ENCODE data around the gene NOS3. TPM values are rescaled to one million over a fixed set of nuclear protein-coding genes. Genes with fewer than 3 reads are reported as not detected.

NOS3 gene
- total and polyA plus RNA-seq, 3 experiments from 2014 or later: 5.2 to 10.6 (median 9.9) TPM

DNA sequence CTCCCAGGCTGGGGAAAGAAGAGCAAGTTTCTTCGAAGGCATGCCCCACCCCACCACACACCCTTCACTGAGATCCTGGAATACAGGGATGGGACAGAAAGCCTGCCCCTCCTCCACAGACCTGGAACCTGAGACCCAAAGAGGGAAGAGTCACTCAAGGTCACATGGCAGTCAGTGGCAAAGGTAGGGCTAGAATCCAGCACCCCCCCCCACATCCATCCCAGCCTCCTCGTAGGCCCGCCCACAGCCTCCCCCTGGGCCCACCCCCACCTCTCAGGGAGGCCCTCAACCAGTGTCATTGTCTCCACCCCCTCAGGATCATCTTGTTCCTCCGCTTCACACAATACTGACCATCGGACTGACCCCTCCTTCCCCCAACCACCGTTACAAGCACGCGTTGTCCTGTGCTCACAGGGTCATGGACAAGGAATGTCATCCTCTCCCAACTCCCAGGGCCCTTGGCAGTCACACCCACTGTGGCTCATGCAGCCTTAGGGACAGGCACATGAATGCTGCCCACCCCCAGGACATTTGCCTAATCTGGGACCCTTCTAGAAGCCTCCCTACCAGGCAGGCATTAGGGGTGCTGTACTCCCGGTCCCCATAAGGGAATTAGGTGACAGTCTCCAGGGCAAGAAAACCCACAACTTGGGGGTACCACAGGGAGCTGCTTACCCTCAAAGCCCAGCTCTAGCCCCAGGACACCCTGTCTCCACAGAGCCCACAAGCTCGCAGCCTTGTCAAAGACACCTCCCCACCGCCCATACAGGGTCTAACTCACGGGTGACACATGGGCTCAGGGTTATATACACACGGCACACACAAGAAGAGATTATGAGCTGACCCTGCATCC, 14.1 kb upstream of the NOS3 start:
- H3K36me3 ChIP-seq (ENCODE audit: insufficient read depth, low read length): no peaks in the 10 kb centered on the region
- peaks cover 36% of the 10 kb centered on the region for H3K27me3 ChIP-seq (ENCODE audit: insufficient read depth, low read length, poor library complexity, severe bottlenecking)
- CTCF ChIA-PET: interaction anchor here (1.4 to 2.4 kb wide), 3 partner anchors 9 to 147 kb away, joined by 3 to 8 read pairs (median 5); no protein-coding TSS in a partner anchor
- Mint-ChIP-seq H3K4me3 (peak overlapping the region; percentile 61 to 87 (median 76)), H3K4me1 (peaks cover 29 to 49% (median 35%) of the 10 kb centered on the region in 3 donors), H3K9me3 (peaks cover 0 to 3% (median 0%) of the 10 kb centered on the region in 5 donors), H3K36me3 (no peaks in the 10 kb centered on the region), H3K27ac (peak overlapping the region in 3 of 8 donors; percentile 55 to 78 (median 65)), H3K27me3 (peaks cover 38 to 41% of the 10 kb centered on the region in 2 donors)
- H3K27ac ChIP-seq (ENCODE audit: low read depth, low read length): peak overlapping the region; percentile 64
- H3K9me3 ChIP-seq (ENCODE audit: low read length): no peaks in the 10 kb centered on the region
- no peak for DNase-seq
- POLR2A ChIA-PET: no interaction called here
- H3K4me3 ChIP-seq (ENCODE audit: low read length): peak overlapping the region; percentile 32
- peaks cover 45% of the 10 kb centered on the region for H3K4me1 ChIP-seq (ENCODE audit: insufficient read depth, low read length)

DNA sequence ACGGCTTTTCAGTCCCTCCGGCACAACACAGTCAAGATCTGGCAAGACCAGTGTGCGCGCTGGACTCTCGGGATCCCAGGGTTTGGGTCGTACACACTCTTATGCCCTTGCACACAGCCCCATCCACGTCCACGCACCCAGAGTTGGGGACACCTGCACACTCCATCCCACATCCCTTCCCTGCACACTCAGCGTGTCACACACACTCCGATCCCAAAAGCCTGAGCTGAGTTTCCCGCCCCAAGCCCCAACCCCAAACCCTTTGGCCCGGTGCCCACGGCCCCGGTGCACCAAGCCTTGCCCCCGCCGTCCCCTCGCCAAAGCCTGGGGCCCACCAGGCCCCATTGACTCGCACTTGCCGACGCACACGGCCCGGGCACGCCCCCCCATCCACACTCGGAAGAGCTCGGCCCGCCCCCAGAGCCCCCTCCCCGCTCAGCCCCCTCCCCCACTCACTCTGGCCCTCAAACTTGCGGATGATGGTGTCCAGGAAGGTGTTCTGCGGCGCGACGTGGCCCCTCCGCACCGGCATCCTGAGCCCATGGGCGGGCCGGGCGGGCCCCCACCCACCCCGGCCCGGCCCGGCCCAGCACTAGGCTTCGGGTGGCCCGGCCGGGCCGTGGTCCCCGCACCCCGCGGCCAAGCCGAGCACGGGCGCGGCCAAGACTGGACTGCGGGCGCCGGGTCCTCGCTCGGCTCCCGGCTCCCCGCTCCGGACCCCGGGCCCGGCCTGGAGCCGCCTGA, 13.3 kb upstream of the NOS3 start:
- peaks cover 44% of the 10 kb centered on the region in 2 donors for H3K27me3 Mint-ChIP-seq
- H3K27me3 ChIP-seq (ENCODE audit: insufficient read depth, low read length, poor library complexity, severe bottlenecking): peaks cover 36% of the 10 kb centered on the region
- H3K27ac Mint-ChIP-seq: peak overlapping the region in 3 of 8 donors; percentile 23 to 78 (median 55)
- H3K4me1 Mint-ChIP-seq: peaks cover 29 to 49% (median 35%) of the 10 kb centered on the region in 3 donors
- no peaks in the 10 kb centered on the region for H3K36me3 ChIP-seq (ENCODE audit: insufficient read depth, low read length)
- ChIA-PET CTCF (interaction anchor here (2.4 kb wide), 1 partner anchor 8 kb away, joined by 8 read pairs; no protein-coding TSS in a partner anchor), POLR2A (no interaction called here)
- no peak overlapping the region for H3K27ac ChIP-seq (ENCODE audit: low read depth, low read length)
- no peak for DNase-seq
- H3K4me1 ChIP-seq (ENCODE audit: insufficient read depth, low read length): peaks cover 45% of the 10 kb centered on the region
- H3K4me3 ChIP-seq (ENCODE audit: low read length): peak overlapping the region; percentile 32
- H3K36me3 Mint-ChIP-seq: no peaks in the 10 kb centered on the region
- H3K9me3 Mint-ChIP-seq: peaks cover 0 to 3% (median 0%) of the 10 kb centered on the region in 5 donors
- peak overlapping the region; percentile 61 to 87 (median 76) for H3K4me3 Mint-ChIP-seq
- H3K9me3 ChIP-seq (ENCODE audit: low read length): no peaks in the 10 kb centered on the region

DNA sequence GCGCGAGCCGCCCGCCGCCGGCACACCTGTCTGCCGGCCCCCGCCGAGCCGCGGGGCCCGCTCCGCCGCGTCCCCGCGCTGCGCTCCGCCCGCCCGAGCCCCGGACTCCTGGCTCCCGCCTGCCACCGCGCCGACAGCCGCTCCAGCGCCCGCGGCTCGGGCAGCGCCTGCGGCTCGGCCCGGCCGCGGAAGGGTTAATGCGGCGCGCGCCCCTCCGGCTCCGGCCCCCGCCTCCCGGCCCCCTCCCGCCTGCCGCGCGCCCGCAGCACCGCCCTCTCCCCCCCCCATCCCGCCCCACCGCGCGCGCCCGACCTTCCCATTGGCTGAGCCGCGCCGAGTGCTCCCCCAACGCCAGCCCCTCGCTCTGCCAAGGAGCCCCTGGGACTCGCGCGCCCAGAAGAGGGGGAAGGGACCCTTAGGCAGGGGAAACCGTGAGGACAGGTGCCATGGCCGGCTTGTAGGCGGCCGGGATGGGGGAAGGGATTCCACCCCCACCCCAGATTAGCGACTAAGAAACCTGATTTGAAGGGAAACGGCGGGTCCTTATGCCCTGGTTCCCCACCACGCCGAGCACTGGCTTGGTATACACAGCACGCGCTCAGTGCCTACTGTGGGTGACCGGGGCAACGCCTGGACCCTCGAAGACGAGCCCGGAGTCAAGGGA, 12.6 kb upstream of the NOS3 start, which contains the start of gene KCNH2:
Gene KCNH2 (minus strand): TSS at position 196 of the 664 bp plus-strand sequence. CDS start 408 bp downstream, outside the sequence.
- Mint-ChIP-seq H3K27ac (peak within 1 kb of the TSS in 7 of 8 donors; percentile 17 to 91 (median 55)), H3K4me3 (peak within 1 kb of the TSS; percentile 76 to 95 (median 82)), H3K27me3 (peaks cover 47 to 49% of the 10 kb centered on the region in 2 donors), H3K36me3 (no peaks in the 10 kb centered on the region), H3K4me1 (peaks cover 27 to 42% (median 29%) of the 10 kb centered on the region in 3 donors), H3K9me3 (peaks cover 0 to 3% (median 0%) of the 10 kb centered on the region in 5 donors)
- H3K27me3 ChIP-seq (ENCODE audit: insufficient read depth, low read length, poor library complexity, severe bottlenecking): peaks cover 36% of the 10 kb centered on the region
- peak within 1 kb of the TSS; percentile 1 for H3K27ac ChIP-seq (ENCODE audit: low read depth, low read length)
- no peaks in the 10 kb centered on the region for H3K36me3 ChIP-seq (ENCODE audit: insufficient read depth, low read length)
- DNase-seq: peak in 2 of 5 donors; percentile 14 to 30
- no peaks in the 10 kb centered on the region for H3K9me3 ChIP-seq (ENCODE audit: low read length)
- peaks cover 44% of the 10 kb centered on the region for H3K4me1 ChIP-seq (ENCODE audit: insufficient read depth, low read length)
- H3K4me3 ChIP-seq (ENCODE audit: low read length): peak within 1 kb of the TSS; percentile 50
- CTCF ChIA-PET: interaction anchor here (1.4 to 3.0 kb wide), 3 partner anchors 11 to 40 kb away, joined by 5 to 13 read pairs (median 11); no protein-coding TSS in a partner anchor
- POLR2A ChIA-PET: no interaction called here

DNA sequence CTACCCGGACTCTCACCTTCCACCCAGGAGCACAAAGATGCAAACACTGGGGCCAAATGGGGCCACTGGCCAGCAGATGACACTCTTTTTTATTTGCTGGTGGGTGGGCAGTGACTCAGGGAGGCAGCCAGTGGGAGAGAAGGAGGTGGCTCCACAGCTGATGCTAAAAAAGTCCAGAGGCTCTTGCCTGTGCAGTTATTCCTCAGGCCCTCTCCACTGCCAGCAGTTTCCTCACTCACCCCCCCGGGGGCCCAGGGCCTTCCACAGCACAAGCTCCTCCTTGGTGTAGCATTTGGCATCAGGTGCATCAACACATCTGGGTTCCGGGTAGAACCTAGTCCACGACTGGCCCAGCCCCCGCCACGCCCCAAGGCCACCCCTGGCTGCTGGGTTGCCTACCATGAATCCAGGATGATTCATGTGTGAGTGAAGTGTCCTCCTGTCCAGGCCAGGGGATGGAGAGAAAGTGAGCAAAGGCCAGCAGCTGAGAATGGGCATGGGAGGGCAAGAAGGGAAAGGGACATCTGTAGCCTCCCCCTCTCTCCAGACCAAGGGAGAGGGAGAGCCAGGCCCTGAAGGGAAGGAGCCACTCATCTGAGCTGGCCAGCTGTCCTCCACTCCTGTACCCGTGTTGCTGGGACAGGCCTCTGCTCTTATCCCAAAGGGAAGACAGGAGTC, 11.0 kb upstream of the NOS3 start:
- H3K4me3 Mint-ChIP-seq: peak overlapping the region in 3 of 7 donors; percentile 20 to 44 (median 34)
- H3K27ac Mint-ChIP-seq: no peak overlapping the region
- peaks cover 21 to 28% (median 22%) of the 10 kb centered on the region in 3 donors for H3K4me1 Mint-ChIP-seq
- H3K27me3 Mint-ChIP-seq: peaks cover 55 to 57% of the 10 kb centered on the region in 2 donors
- H3K4me1 ChIP-seq (ENCODE audit: insufficient read depth, low read length): peaks cover 33% of the 10 kb centered on the region
- H3K4me3 ChIP-seq (ENCODE audit: low read length): no peak overlapping the region
- no peak overlapping the region for H3K27ac ChIP-seq (ENCODE audit: low read depth, low read length)
- POLR2A ChIA-PET: interaction anchor here (0.7 kb wide), 1 partner anchor 416 kb away, joined by 4 read pairs; no protein-coding TSS in a partner anchor
- peaks cover 0 to 3% (median 0%) of the 10 kb centered on the region in 5 donors for H3K9me3 Mint-ChIP-seq
- H3K27me3 ChIP-seq (ENCODE audit: insufficient read depth, low read length, poor library complexity, severe bottlenecking): peaks cover 36% of the 10 kb centered on the region
- H3K36me3 Mint-ChIP-seq: no peaks in the 10 kb centered on the region
- H3K9me3 ChIP-seq (ENCODE audit: low read length): no peaks in the 10 kb centered on the region
- DNase-seq: no peak
- no peaks in the 10 kb centered on the region for H3K36me3 ChIP-seq (ENCODE audit: insufficient read depth, low read length)
- CTCF ChIA-PET: interaction anchor here (0.8 to 3.0 kb wide), 8 partner anchors 9 to 81 kb away, joined by 3 to 13 read pairs (median 4); partner anchors contain the start of gene ABCB8

DNA sequence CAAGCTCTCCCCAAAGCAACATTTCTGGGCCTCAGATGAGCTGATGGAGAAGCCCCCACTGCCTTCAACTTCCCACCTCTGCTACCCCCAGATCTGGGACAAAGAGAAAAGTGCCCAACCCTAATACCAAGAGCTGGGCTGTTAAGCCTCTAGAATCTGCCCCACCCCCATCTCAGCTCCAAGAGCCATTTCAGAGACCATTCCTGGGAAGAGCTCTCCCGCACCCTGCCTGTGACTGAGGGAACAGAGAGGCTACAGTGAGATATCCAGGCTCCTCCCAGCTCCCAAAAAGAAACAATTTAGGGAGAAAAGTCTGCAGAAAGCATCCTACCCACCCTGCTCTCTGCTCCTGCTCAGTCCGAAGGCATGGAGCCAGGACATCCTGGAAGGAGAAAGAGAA, 10.2 kb upstream of the NOS3 start:
- peaks cover 36% of the 10 kb centered on the region for H3K27me3 ChIP-seq (ENCODE audit: insufficient read depth, low read length, poor library complexity, severe bottlenecking)
- Mint-ChIP-seq H3K27ac (no peak overlapping the region), H3K36me3 (no peaks in the 10 kb centered on the region), H3K9me3 (peaks cover 0 to 3% (median 0%) of the 10 kb centered on the region in 5 donors), H3K4me3 (no peak overlapping the region), H3K4me1 (peaks cover 16 to 23% (median 17%) of the 10 kb centered on the region in 3 donors), H3K27me3 (peaks cover 53 to 58% of the 10 kb centered on the region in 2 donors)
- H3K27ac ChIP-seq (ENCODE audit: low read depth, low read length): no peak overlapping the region
- peaks cover 27% of the 10 kb centered on the region for H3K4me1 ChIP-seq (ENCODE audit: insufficient read depth, low read length)
- POLR2A ChIA-PET: no interaction called here
- no peaks in the 10 kb centered on the region for H3K36me3 ChIP-seq (ENCODE audit: insufficient read depth, low read length)
- no peak overlapping the region for H3K4me3 ChIP-seq (ENCODE audit: low read length)
- DNase-seq: no peak
- CTCF ChIA-PET: interaction anchor here (0.8 to 3.0 kb wide), 6 partner anchors 8 to 82 kb away, joined by 3 to 13 read pairs (median 6); no protein-coding TSS in a partner anchor
- no peaks in the 10 kb centered on the region for H3K9me3 ChIP-seq (ENCODE audit: low read length)

DNA sequence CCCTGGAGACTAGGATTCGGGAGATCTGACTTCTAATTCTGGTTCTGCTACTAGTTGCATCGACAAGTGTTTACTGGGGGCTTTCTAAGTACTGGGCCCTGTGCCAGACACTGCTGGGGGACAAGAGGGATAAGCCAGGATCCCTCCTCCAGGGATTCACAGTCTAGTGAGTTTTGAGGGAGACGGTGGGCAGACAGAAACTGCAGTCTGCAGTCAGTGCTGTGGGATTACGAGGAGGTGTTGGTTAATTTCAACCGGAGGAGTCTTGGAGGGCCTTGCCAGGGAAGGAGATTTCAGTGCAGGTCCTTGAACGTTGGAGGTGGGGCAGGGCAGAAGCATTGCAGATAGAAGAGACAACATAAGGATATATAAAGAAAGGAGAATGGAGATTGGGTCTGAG, 9.2 kb upstream of the NOS3 start:
- no peak for DNase-seq
- no peaks in the 10 kb centered on the region for H3K36me3 Mint-ChIP-seq
- peaks cover 18% of the 10 kb centered on the region for H3K4me1 ChIP-seq (ENCODE audit: insufficient read depth, low read length)
- no peak overlapping the region for H3K4me3 ChIP-seq (ENCODE audit: low read length)
- POLR2A ChIA-PET: no interaction called here
- peaks cover 0 to 3% (median 0%) of the 10 kb centered on the region in 5 donors for H3K9me3 Mint-ChIP-seq
- H3K27me3 ChIP-seq (ENCODE audit: insufficient read depth, low read length, poor library complexity, severe bottlenecking): peaks cover 29% of the 10 kb centered on the region
- no peak overlapping the region for H3K27ac ChIP-seq (ENCODE audit: low read depth, low read length)
- H3K4me1 Mint-ChIP-seq: peaks cover 16 to 29% (median 20%) of the 10 kb centered on the region in 3 donors
- no peak overlapping the region for H3K4me3 Mint-ChIP-seq
- peaks cover 52 to 59% of the 10 kb centered on the region in 2 donors for H3K27me3 Mint-ChIP-seq
- CTCF ChIA-PET: interaction anchor here (1.3 kb wide), 1 partner anchor 19 kb away, joined by 3 read pairs; no protein-coding TSS in a partner anchor
- no peaks in the 10 kb centered on the region for H3K9me3 ChIP-seq (ENCODE audit: low read length)
- no peak overlapping the region for H3K27ac Mint-ChIP-seq
- no peaks in the 10 kb centered on the region for H3K36me3 ChIP-seq (ENCODE audit: insufficient read depth, low read length)

DNA sequence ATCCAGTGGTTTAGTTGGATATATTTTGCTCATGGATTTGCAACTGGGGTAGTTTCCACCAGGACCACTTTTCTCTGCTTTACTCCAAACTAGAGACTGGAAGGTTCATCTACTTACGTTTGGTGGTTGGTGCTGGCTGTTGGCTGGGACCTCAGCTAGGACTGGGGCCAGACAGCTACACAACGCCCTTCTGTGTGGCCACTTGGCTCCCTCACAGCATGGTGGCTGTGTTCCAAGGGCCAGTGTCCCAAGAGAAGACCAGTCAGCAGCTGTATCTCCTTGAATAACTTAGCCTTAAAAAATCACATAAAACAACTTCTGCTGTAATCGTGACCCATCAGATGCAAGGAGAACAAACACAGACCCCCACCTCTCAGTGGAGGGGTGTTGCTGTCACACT, 8.5 kb upstream of the NOS3 start:
- Histone ChIP-seq H3K9me3 (ENCODE audit: low read length) (no peaks in the 10 kb centered on the region), H3K4me1 (ENCODE audit: insufficient read depth, low read length) (peaks cover 11% of the 10 kb centered on the region), H3K4me3 (ENCODE audit: low read length) (no peak overlapping the region), H3K27ac (ENCODE audit: low read depth, low read length) (no peak overlapping the region), H3K36me3 (ENCODE audit: insufficient read depth, low read length) (no peaks in the 10 kb centered on the region), H3K27me3 (ENCODE audit: insufficient read depth, low read length, poor library complexity, severe bottlenecking) (peaks cover 22% of the 10 kb centered on the region)
- DNase-seq: no peak
- Mint-ChIP-seq H3K27me3 (peaks cover 45 to 52% of the 10 kb centered on the region in 2 donors), H3K9me3 (peaks cover 0 to 3% (median 0%) of the 10 kb centered on the region in 5 donors), H3K36me3 (no peaks in the 10 kb centered on the region), H3K4me3 (no peak overlapping the region), H3K4me1 (peaks cover 9 to 22% (median 13%) of the 10 kb centered on the region in 3 donors), H3K27ac (no peak overlapping the region)
- POLR2A ChIA-PET: no interaction called here
- CTCF ChIA-PET: interaction anchor here (1.3 to 5.5 kb wide), 4 partner anchors 20 to 84 kb away, joined by 3 to 29 read pairs (median 14); no protein-coding TSS in a partner anchor

All from CD8-positive, alpha-beta memory T cell (primary cell).